H9 (cell line): ENCODE results near the gene HS2ST1. TPM values are rescaled to one million over a fixed set of nuclear protein-coding genes. Genes with fewer than 3 reads are reported as not detected.

Experiments used
- DNase-seq: peaks from one replicate; pipeline ENCODE4 v3.0.0-alpha.2; 2017
- H2AFZ ChIP-seq: one replicate; pipeline ENCODE4 v1.6.1; 2013; ENCODE audit warnings: mild to moderate bottlenecking, low read length, control low read depth, moderate library complexity
- H2AK5ac ChIP-seq: 2 replicates; pipeline ENCODE4 v1.6.1; 2013; ENCODE audit warnings: low read length, control low read depth, mixed read lengths; ENCODE audit not compliant: insufficient read length
- H2BK120ac ChIP-seq: one replicate; pipeline ENCODE4 v1.6.1; 2013; ENCODE audit warnings: low read depth, mild to moderate bottlenecking, low read length, control low read depth, inconsistent platforms; ENCODE audit not compliant: poor library complexity, severe bottlenecking
- H2BK12ac ChIP-seq: 2 replicates; pipeline ENCODE4 v1.6.1; 2013; ENCODE audit warnings: low read length, control low read depth, mixed read lengths, low read depth; ENCODE audit not compliant: insufficient read length
- H2BK15ac ChIP-seq: 2 replicates; pipeline ENCODE4 v1.6.1; 2013; ENCODE audit warnings: low read depth, low read length, control low read depth
- H2BK20ac ChIP-seq: one replicate; pipeline ENCODE4 v1.6.1; 2013; ENCODE audit warnings: low read depth, mild to moderate bottlenecking, low read length, control low read depth, inconsistent platforms; ENCODE audit not compliant: poor library complexity, severe bottlenecking
- H2BK5ac ChIP-seq: 2 replicates; pipeline ENCODE4 v1.6.1; 2013; ENCODE audit warnings: low read length, control low read depth, mixed read lengths; ENCODE audit not compliant: insufficient read length
- H3K14ac ChIP-seq: 2 replicates; pipeline ENCODE4 v1.6.1; 2013; ENCODE audit warnings: low read length, control low read depth; ENCODE audit not compliant: insufficient read depth
- H3K18ac ChIP-seq: 2 replicates; pipeline ENCODE4 v1.6.1; 2013; ENCODE audit warnings: low read depth, mild to moderate bottlenecking, mixed read lengths, low read length, control low read depth; ENCODE audit not compliant: insufficient read length
- H3K23ac ChIP-seq: 2 replicates; pipeline ENCODE4 v1.6.1; 2013; ENCODE audit warnings: low read length, control low read depth, mixed read lengths, low read depth; ENCODE audit not compliant: insufficient read length
- H3K23me2 ChIP-seq: 2 replicates; pipeline ENCODE4 v1.6.1; 2013; ENCODE audit warnings: low read depth, mild to moderate bottlenecking, mixed read lengths, low read length, control low read depth; ENCODE audit not compliant: insufficient read length, poor library complexity, severe bottlenecking
- H3K27ac ChIP-seq: 2 replicates; pipeline ENCODE4 v1.5.1; 2013; ENCODE audit warnings: low read length, control low read depth, mixed read lengths, low read depth; ENCODE audit not compliant: insufficient read length
- H3K27me3 ChIP-seq: 2 replicates; pipeline ENCODE4 v1.6.1; 2013; ENCODE audit warnings: low read length, control low read depth, inconsistent platforms; ENCODE audit not compliant: insufficient read depth
- H3K4ac ChIP-seq: 2 replicates; pipeline ENCODE4 v1.6.1; 2013; ENCODE audit warnings: low read depth, mild to moderate bottlenecking, control low read depth, inconsistent platforms, low read length, moderate library complexity
- H3K4me1 ChIP-seq: 2 replicates; pipeline ENCODE4 v1.6.1; 2013; ENCODE audit warnings: low read length, control low read depth, inconsistent platforms; ENCODE audit not compliant: insufficient read depth
- H3K4me2 ChIP-seq: 2 replicates; pipeline ENCODE4 v1.6.1; 2013; ENCODE audit warnings: low read length, control low read depth, mixed read lengths; ENCODE audit not compliant: insufficient read length, insufficient read depth
- H3K56ac ChIP-seq: 2 replicates; pipeline ENCODE4 v1.6.1; 2013; ENCODE audit warnings: low read depth, mild to moderate bottlenecking, mixed read lengths, low read length, control low read depth; ENCODE audit not compliant: insufficient read length
- H3K79me1 ChIP-seq: 2 replicates; pipeline ENCODE4 v1.6.1; 2013; ENCODE audit warnings: low read depth, mild to moderate bottlenecking, moderate library complexity, low read length, control low read depth, inconsistent platforms; ENCODE audit not compliant: insufficient read depth, poor library complexity, severe bottlenecking
- H3K79me2 ChIP-seq: 2 replicates; pipeline ENCODE4 v1.6.1; 2013; ENCODE audit warnings: low read length, control low read depth, inconsistent platforms; ENCODE audit not compliant: insufficient read depth
- H3K9ac ChIP-seq: 2 replicates; pipeline ENCODE4 v1.6.1; 2013; ENCODE audit warnings: low read length, control low read depth, mixed read lengths; ENCODE audit not compliant: insufficient read length; ENCODE audit errors: extremely low read depth
- H3K9me3 ChIP-seq: one replicate; pipeline ENCODE4 v1.6.1; 2013; ENCODE audit warnings: low read depth, low read length, inconsistent platforms; ENCODE audit not compliant: control insufficient read depth
- H3T11ph ChIP-seq: one replicate; pipeline ENCODE4 v1.6.1; 2013; ENCODE audit warnings: mild to moderate bottlenecking, low read length, control low read depth, inconsistent platforms
- H4K20me1 ChIP-seq: one replicate; pipeline ENCODE4 v1.6.1; 2013; ENCODE audit not compliant: control insufficient read depth, insufficient read length, insufficient read depth
- H4K5ac ChIP-seq: 2 replicates; pipeline ENCODE4 v1.6.1; 2013; ENCODE audit warnings: low read depth, mild to moderate bottlenecking, mixed read lengths, low read length, control low read depth; ENCODE audit not compliant: insufficient read length
- H4K8ac ChIP-seq: replicated peaks from 2 replicates; pipeline ENCODE4 v1.6.1; 2013; ENCODE audit warnings: low read length, control low read depth, mixed read lengths, low read depth; ENCODE audit not compliant: insufficient read length
- H4K91ac ChIP-seq: 2 replicates; pipeline ENCODE4 v1.6.1; 2013; ENCODE audit warnings: low read depth, mild to moderate bottlenecking, moderate library complexity, mixed read lengths, low read length, control low read depth; ENCODE audit not compliant: insufficient read length
- H3K27ac Mint-ChIP-seq, 3 experiments: 2 replicates in 2 of 3; 3 replicates in 1 of 3; pipeline ENCODE4 v1.8.0; 2020 to 2021; ENCODE audit warnings: mixed read lengths in 3 of 3, mild to moderate bottlenecking in 1 of 3, moderate library complexity in 1 of 3
- H3K27me3 Mint-ChIP-seq: 2 replicates; pipeline ENCODE4 v1.8.0; 2021; ENCODE audit warnings: low read depth, mild to moderate bottlenecking, moderate library complexity, mixed read lengths
- H3K36me3 Mint-ChIP-seq, 3 experiments: 2 replicates in 2 of 3; 3 replicates in 1 of 3; pipeline ENCODE4 v1.8.0; 2020 to 2021; ENCODE audit warnings: low read depth in 3 of 3, mixed read lengths in 3 of 3; ENCODE audit not compliant: insufficient read depth in 1 of 3
- H3K4me1 Mint-ChIP-seq, 2 experiments: 2 replicates each; pipeline ENCODE4 v1.8.0; 2020; ENCODE audit warnings: mixed read lengths in 2 of 2
- H3K4me3 Mint-ChIP-seq, 2 experiments: 2 replicates in 1 of 2; 3 replicates in 1 of 2; pipeline ENCODE4 v1.8.0; 2020 to 2021; ENCODE audit warnings: mild to moderate bottlenecking in 2 of 2, mixed read lengths in 2 of 2, moderate library complexity in 1 of 2
- H3K9me3 Mint-ChIP-seq, 2 experiments: 2 replicates in 1 of 2; 3 replicates in 1 of 2; pipeline ENCODE4 v1.8.0; 2020; ENCODE audit warnings: mild to moderate bottlenecking in 2 of 2, mixed read lengths in 2 of 2, moderate library complexity in 1 of 2
- WGBS: extraction: QIAGEN DNeasy Blood & Tissue Kit; methylation state at CpG from one replicate; pipeline ENCODE4 v1.1.7; 2013; ENCODE audit warnings: missing lambda C conversion rate, low lambda C conversion rate, mixed read lengths; ENCODE audit not compliant: insufficient read length; ENCODE audit errors: extremely low coverage; 5-methylcytosine and 5-hydroxymethylcytosine counted together
- total RNA-seq: library from RNA; stranded (reverse); gene quantifications from 2 replicates; pipeline ENCODE4 v1.2.1, GENCODE V29; 2021
- TF ChIP-seq, protein P1 (sequence below): fragments of 200-600 bp; sonication (generic); conservative IDR thresholded peaks from 3 replicates; pipeline ENCODE4 v1.8.0; 2021; ENCODE audit warnings: antibody characterized with exemption, mild to moderate bottlenecking

HS2ST1 gene
- total RNA-seq, 1 experiment from 2014 or later, result 20.1 TPM

GRCh38 chr1:87146538-87146937 is 232.1 kb downstream of the HS2ST1 start:
- Histone ChIP-seq H2BK120ac (no peak overlapping the region), H2BK20ac (no peak overlapping the region), H4K5ac (no peak overlapping the region), H3K14ac (no peak overlapping the region), H3K9ac (no peak overlapping the region), H4K8ac (no peak overlapping the region), H2BK5ac (no peak overlapping the region), H3K23me2 (no peaks in the 10 kb centered on the region), H3K4ac (no peak overlapping the region), H4K91ac (no peak overlapping the region), H3K56ac (no peak overlapping the region), H3K18ac (no peak overlapping the region), H3K79me1 (no peaks in the 10 kb centered on the region), H2BK15ac (no peak overlapping the region), H3K79me2 (no peaks in the 10 kb centered on the region), H3K4me2 (no peak overlapping the region), H2AFZ (no peak overlapping the region), H2BK12ac (no peak overlapping the region), H3K9me3 (no peaks in the 10 kb centered on the region), H3K23ac (no peak overlapping the region), H2AK5ac (no peak overlapping the region), H4K20me1 (no peaks in the 10 kb centered on the region), H3K27ac (no peak overlapping the region), H3T11ph (no peak overlapping the region), H3K27me3 (no peaks in the 10 kb centered on the region), H3K4me1 (no peaks in the 10 kb centered on the region; the same call in 1 of the 2 replicates)
- Mint-ChIP-seq H3K4me3 (no peak overlapping the region), H3K36me3 (peaks cover 0 to 2% (median 0%) of the 10 kb centered on the region in 3 experiments; a peak in 2 of 7 replicates), H3K9me3 (no peaks in the 10 kb centered on the region), H3K27ac (no peak overlapping the region), H3K27me3 (peaks cover 24% of the 10 kb centered on the region), H3K4me1 (peaks cover 24% of the 10 kb centered on the region in 2 experiments)
- WGBS, result no CpG with 5 or more reads among the region's 2 CpGs
- TF ChIP-seq, protein P1, sequence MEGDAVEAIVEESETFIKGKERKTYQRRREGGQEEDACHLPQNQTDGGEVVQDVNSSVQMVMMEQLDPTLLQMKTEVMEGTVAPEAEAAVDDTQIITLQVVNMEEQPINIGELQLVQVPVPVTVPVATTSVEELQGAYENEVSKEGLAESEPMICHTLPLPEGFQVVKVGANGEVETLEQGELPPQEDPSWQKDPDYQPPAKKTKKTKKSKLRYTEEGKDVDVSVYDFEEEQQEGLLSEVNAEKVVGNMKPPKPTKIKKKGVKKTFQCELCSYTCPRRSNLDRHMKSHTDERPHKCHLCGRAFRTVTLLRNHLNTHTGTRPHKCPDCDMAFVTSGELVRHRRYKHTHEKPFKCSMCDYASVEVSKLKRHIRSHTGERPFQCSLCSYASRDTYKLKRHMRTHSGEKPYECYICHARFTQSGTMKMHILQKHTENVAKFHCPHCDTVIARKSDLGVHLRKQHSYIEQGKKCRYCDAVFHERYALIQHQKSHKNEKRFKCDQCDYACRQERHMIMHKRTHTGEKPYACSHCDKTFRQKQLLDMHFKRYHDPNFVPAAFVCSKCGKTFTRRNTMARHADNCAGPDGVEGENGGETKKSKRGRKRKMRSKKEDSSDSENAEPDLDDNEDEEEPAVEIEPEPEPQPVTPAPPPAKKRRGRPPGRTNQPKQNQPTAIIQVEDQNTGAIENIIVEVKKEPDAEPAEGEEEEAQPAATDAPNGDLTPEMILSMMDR, result no peak
- no peak for DNase-seq
